ENCODE results near the gene DAAM2. TPM values are rescaled to one million over a fixed set of nuclear protein-coding genes. Genes with fewer than 3 reads are reported as not detected.

DAAM2 gene
- total and polyA plus RNA-seq, 2 experiments from 2014 or later = 1.8 to 5.6 TPM

DNA sequence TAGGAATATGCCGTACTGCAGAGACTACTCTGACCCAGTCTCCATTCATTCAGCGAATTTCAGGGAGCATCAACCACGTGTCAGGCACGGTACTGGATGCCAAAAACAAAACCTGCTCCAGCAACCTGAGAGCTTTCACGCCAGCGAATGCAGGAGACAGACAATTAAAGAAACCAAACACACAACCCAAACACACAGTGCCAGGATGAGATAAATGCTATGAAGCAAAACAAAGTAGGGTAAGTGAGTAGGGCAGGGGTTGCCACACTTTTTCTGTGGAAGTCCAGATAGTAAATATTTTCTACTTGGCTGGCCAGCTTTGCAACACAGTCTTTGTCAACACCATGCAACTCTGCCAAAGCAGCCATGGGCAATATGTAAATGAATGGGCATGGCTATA, 132.1 kb downstream of the DAAM2 start:
- no peaks in the 10 kb centered on the region for H4K20me1 ChIP-seq (ENCODE audit: insufficient read depth)
- no peak overlapping the region for H3K9ac ChIP-seq
- H3K4me2 ChIP-seq (ENCODE audit: unreplicated experiment) = no peak overlapping the region
- H3K9me2 ChIP-seq (ENCODE audit: insufficient read depth) = no peaks in the 10 kb centered on the region
- H3K4me3 ChIP-seq = no peak overlapping the region
- no peaks in the 10 kb centered on the region for H3K79me2 ChIP-seq (ENCODE audit: insufficient read depth)
- H3K9me3 ChIP-seq (ENCODE audit: low read depth) = no peaks in the 10 kb centered on the region
- DNase-seq = no peak
- no peaks in the 10 kb centered on the region; the same call in 1 of the 2 replicates for H3F3A ChIP-seq (ENCODE audit: insufficient read depth)
- no peaks in the 10 kb centered on the region for H3K36me3 ChIP-seq (ENCODE audit: low read depth)
- no peaks in the 10 kb centered on the region for H3K27me3 ChIP-seq (replicated peaks; ENCODE audit: insufficient read depth)
- in situ Hi-C loops (cut with MboI) = no loop called here
- H2AFZ ChIP-seq = no peak overlapping the region
- H3K27ac ChIP-seq = no peak overlapping the region
- no peaks in the 10 kb centered on the region for H3K4me1 ChIP-seq (ENCODE audit: insufficient read depth)
- 73 to 80% methylated on average over 6 of the region's 6 CpGs for WGBS, 2 experiments (ENCODE audit: low coverage in 1 of 2, low lambda C conversion rate in 2 of 2, missing lambda C conversion rate in 2 of 2)
- TF ChIP-seq EZH2 (IDR thresholded peaks at IDR 0.05; ENCODE audit: insufficient read depth, poor library complexity, severe bottlenecking) (no peak), EZH2phosphoT487 (IDR thresholded peaks at IDR 0.05; ENCODE audit: insufficient read depth, low read depth) (no peak)

DNA sequence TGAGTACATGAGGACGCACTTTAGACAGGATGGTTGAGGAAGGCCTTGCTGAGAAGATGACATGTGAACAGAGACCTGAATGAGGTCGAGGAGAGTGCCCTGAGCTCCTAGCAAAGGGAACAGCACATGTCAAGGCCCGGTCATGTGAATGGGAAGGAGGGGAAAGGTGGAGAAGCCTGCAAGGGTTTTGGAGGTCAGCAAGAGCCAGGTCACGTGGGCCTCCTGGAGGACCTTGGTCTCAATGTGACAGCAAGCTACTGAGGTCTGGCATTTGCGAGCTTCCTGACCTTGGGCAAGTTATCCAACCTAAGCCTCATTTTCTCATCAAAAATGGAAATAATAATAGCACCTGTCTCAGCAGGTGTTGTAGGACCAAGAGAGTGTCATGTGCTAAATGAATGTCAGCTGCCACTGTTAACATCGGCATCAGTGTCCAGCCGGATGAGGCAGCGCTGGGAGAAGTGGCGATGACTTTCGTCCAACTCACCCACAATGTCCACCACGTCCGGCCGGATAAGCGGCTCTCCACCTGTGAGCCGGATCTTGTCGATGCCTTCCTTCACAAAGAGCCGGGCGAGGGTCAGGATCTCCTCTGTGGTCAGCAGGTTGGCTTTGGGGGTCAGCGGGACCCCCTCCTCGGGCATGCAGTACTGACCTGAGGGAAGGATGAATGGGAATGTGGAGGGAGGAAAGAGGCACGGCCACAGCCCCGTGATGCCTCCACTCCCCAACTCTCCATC, 133.2 kb downstream of the DAAM2 start:
- no peak overlapping the region for H3K4me3 ChIP-seq

DNA sequence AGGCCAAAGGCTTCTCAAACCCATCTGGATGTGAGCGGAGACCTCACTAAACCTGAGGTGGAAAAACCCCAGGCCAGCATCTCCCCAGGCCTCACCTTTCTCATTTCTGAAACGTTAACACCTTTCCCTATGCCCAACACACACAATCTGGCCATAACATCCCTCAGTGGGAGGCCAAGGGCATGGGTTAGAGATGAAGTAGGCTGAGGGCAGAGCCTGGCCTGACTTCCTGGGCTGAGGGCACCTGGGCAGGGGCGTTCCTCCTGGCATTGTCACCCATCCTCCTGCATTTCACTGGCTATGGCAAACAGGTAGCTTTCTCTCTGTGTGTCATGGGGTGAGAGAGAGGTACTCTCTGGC, 133.7 kb downstream of the DAAM2 start:
- in situ Hi-C loops (cut with MboI) = no loop called here
- Histone ChIP-seq H3K9ac (no peak overlapping the region), H3K4me1 (ENCODE audit: insufficient read depth) (peaks cover 9% of the 10 kb centered on the region; the same call in 1 of the 2 replicates), H3K4me2 (ENCODE audit: unreplicated experiment) (no peak overlapping the region), H2AFZ (no peak overlapping the region), H3K9me2 (ENCODE audit: insufficient read depth) (no peaks in the 10 kb centered on the region), H3K27ac (no peak overlapping the region), H3K36me3 (ENCODE audit: low read depth) (no peaks in the 10 kb centered on the region), H3K27me3 (replicated peaks; ENCODE audit: insufficient read depth) (no peaks in the 10 kb centered on the region), H3K4me3 (no peak overlapping the region), H3K9me3 (ENCODE audit: low read depth) (no peaks in the 10 kb centered on the region), H3F3A (ENCODE audit: insufficient read depth) (peaks cover 7% of the 10 kb centered on the region; the same call in 1 of the 2 replicates), H4K20me1 (ENCODE audit: insufficient read depth) (no peaks in the 10 kb centered on the region), H3K79me2 (ENCODE audit: insufficient read depth) (no peaks in the 10 kb centered on the region)
- TF ChIP-seq EZH2phosphoT487 (IDR thresholded peaks at IDR 0.05; ENCODE audit: insufficient read depth, low read depth) = no peak
- TF ChIP-seq EZH2 (IDR thresholded peaks at IDR 0.05; ENCODE audit: insufficient read depth, poor library complexity, severe bottlenecking) = no peak
- WGBS, 2 experiments (ENCODE audit: low coverage in 1 of 2, low lambda C conversion rate in 2 of 2, missing lambda C conversion rate in 2 of 2) = 91 to 96% methylated on average over 3 of the region's 3 CpGs
- no peak for DNase-seq

More for the DNA sequence above, 133.2 kb downstream of the DAAM2 start:
- DNase-seq = no peak
- Histone ChIP-seq H3K79me2 (ENCODE audit: insufficient read depth) (no peaks in the 10 kb centered on the region), H3K27ac (no peak overlapping the region), H3K9ac (no peak overlapping the region), H3K9me2 (ENCODE audit: insufficient read depth) (no peaks in the 10 kb centered on the region), H3K36me3 (ENCODE audit: low read depth) (no peaks in the 10 kb centered on the region), H4K20me1 (ENCODE audit: insufficient read depth) (no peaks in the 10 kb centered on the region), H3K27me3 (replicated peaks; ENCODE audit: insufficient read depth) (no peaks in the 10 kb centered on the region), H3K9me3 (ENCODE audit: low read depth) (no peaks in the 10 kb centered on the region), H3F3A (ENCODE audit: insufficient read depth) (peaks cover 7% of the 10 kb centered on the region; the same call in 1 of the 2 replicates), H3K4me2 (ENCODE audit: unreplicated experiment) (no peak overlapping the region), H3K4me1 (ENCODE audit: insufficient read depth) (peaks cover 9% of the 10 kb centered on the region; the same call in 1 of the 2 replicates), H2AFZ (no peak overlapping the region)
- 96 to 97% methylated on average over 22 of the region's 22 CpGs for WGBS, 2 experiments (ENCODE audit: low coverage in 1 of 2, low lambda C conversion rate in 2 of 2, missing lambda C conversion rate in 2 of 2)
- in situ Hi-C loops (cut with MboI) = no loop called here
- TF ChIP-seq EZH2phosphoT487 (IDR thresholded peaks at IDR 0.05; ENCODE audit: insufficient read depth, low read depth) (no peak), EZH2 (IDR thresholded peaks at IDR 0.05; ENCODE audit: insufficient read depth, poor library complexity, severe bottlenecking) (no peak)

DNA sequence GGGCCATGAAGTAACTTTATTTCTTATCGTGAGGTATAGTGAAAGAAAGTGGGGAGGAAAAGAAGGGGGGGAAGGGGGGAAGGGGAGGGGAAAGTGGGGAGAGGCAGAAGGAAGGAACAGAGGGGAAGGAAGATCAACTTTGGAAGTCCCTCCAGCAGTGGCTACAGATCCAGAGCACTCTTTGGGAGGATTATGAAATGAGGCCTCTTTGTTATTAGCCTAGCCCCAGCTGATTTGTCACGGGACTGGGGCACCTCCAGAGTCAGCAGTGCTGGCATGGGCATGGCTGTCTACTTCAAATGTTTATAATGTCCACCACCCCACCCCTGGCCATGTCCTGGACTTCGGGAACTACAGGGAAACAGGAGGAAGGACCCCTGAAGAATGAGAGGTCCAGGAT, 134.5 kb downstream of the DAAM2 start:
- H3K9me2 ChIP-seq (ENCODE audit: insufficient read depth) = no peaks in the 10 kb centered on the region
- peaks cover 7% of the 10 kb centered on the region; the same call in 1 of the 2 replicates for H3F3A ChIP-seq (ENCODE audit: insufficient read depth)
- no peak overlapping the region for H3K27ac ChIP-seq
- peaks cover 9% of the 10 kb centered on the region; the same call in 1 of the 2 replicates for H3K4me1 ChIP-seq (ENCODE audit: insufficient read depth)
- no peaks in the 10 kb centered on the region for H3K9me3 ChIP-seq (ENCODE audit: low read depth)
- in situ Hi-C loops (cut with MboI) = no loop called here
- H3K9ac ChIP-seq = no peak overlapping the region
- 81 to 86% methylated on average over 3 of the region's 3 CpGs for WGBS, 2 experiments (ENCODE audit: low coverage in 1 of 2, low lambda C conversion rate in 2 of 2, missing lambda C conversion rate in 2 of 2)
- H3K4me3 ChIP-seq = no peak overlapping the region
- no peak overlapping the region for H3K4me2 ChIP-seq (ENCODE audit: unreplicated experiment)
- H3K79me2 ChIP-seq (ENCODE audit: insufficient read depth) = no peaks in the 10 kb centered on the region
- TF ChIP-seq EZH2 (IDR thresholded peaks at IDR 0.05; ENCODE audit: insufficient read depth, poor library complexity, severe bottlenecking) = no peak
- no peak for TF ChIP-seq EZH2phosphoT487 (IDR thresholded peaks at IDR 0.05; ENCODE audit: insufficient read depth, low read depth)
- no peak overlapping the region for H2AFZ ChIP-seq
- no peaks in the 10 kb centered on the region for H4K20me1 ChIP-seq (ENCODE audit: insufficient read depth)
- no peaks in the 10 kb centered on the region for H3K27me3 ChIP-seq (replicated peaks; ENCODE audit: insufficient read depth)
- peak; percentile 41 for DNase-seq
- no peaks in the 10 kb centered on the region for H3K36me3 ChIP-seq (ENCODE audit: low read depth)

Measured in GM23248 (cell line).